ENCODE results near the gene PTPN9.

PTPN9 gene

DNA sequence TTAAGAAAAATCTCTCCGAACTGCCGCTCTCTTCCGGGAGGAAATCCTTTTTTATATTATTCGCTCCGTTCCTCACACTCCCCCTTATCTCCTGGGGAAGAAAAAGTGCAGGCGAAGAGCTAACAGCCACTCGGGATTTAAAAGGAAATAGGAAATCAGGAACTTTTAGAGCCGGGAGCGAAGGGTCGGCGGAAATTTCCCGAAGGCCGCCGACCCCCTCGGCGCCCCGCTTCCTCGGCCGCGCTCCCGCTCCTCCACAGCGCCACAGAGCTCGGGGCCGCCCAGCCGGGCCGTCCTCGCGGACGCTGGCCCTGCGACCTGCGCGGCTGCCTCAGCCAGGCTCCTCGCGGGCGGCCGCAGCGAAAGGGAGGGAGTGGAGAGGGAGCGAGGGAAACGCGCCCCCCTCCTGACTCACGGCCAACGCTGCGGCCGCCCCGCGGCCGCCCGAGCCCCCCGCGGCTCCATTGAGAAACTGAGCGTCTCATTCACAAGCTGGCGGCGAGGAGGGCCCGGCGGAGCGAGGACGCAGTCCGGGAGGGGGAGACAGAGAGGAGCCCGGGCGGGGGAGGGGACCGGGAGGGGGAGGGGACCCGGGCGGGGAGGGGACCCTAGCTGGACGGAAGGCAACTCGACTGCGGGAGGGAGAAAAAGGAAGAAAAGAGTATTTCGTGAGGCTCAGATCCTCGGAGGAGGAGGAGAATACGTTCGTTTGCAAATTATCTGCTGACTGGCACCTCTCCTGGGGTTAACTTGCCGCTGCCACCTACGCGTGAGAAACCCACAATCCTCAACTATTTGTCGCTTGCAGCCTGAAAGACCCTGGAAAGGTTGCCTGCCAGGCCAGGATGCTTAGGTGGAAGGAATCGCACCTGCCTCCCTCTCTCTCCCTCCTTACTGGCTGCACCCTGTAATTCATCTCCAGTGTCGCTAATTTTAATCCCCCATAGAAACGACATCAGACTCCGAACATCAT lies at the start of gene PTPN9:
Gene PTPN9 (minus strand): TSS at position 368 of the 973 bp plus-strand sequence. CDS start 539 bp downstream, outside the sequence.
- H3K27ac ChIP-seq (ENCODE audit: low read length): peak within 1 kb of the TSS; percentile 27; the same call in 1 of the 2 replicates
- peak within 1 kb of the TSS; percentile 84 for H3K9ac ChIP-seq (ENCODE audit: low read length)
- peaks cover 10% of the 10 kb centered on the region; the same call in 1 of the 2 replicates for H3K4me1 ChIP-seq (ENCODE audit: low read length)
- peaks cover 14% of the 10 kb centered on the region for H3K79me2 ChIP-seq (ENCODE audit: low read length)
- H2AFZ ChIP-seq (ENCODE audit: low read length): peak within 1 kb of the TSS; percentile 94
- no peaks in the 10 kb centered on the region for H3K36me3 ChIP-seq (replicated peaks; ENCODE audit: insufficient read depth, low read length)
- no peaks in the 10 kb centered on the region for H3K27me3 ChIP-seq (replicated peaks; ENCODE audit: insufficient read depth, low read length)
- no peaks in the 10 kb centered on the region for H4K20me1 ChIP-seq (ENCODE audit: insufficient read depth, low read length)
- no peak for TF ChIP-seq EZH2 (optimal IDR thresholded peaks at IDR 0.05; ENCODE audit: low read depth, low read length)
- TF ChIP-seq, protein P1, sequence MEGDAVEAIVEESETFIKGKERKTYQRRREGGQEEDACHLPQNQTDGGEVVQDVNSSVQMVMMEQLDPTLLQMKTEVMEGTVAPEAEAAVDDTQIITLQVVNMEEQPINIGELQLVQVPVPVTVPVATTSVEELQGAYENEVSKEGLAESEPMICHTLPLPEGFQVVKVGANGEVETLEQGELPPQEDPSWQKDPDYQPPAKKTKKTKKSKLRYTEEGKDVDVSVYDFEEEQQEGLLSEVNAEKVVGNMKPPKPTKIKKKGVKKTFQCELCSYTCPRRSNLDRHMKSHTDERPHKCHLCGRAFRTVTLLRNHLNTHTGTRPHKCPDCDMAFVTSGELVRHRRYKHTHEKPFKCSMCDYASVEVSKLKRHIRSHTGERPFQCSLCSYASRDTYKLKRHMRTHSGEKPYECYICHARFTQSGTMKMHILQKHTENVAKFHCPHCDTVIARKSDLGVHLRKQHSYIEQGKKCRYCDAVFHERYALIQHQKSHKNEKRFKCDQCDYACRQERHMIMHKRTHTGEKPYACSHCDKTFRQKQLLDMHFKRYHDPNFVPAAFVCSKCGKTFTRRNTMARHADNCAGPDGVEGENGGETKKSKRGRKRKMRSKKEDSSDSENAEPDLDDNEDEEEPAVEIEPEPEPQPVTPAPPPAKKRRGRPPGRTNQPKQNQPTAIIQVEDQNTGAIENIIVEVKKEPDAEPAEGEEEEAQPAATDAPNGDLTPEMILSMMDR (IDR thresholded peaks at IDR 0.05; ENCODE audit: low read length): peak; percentile 33
- H3K9me3 ChIP-seq (replicated peaks; ENCODE audit: insufficient read depth, low read length): no peaks in the 10 kb centered on the region
- peak within 1 kb of the TSS; percentile 89 for H3K4me2 ChIP-seq (ENCODE audit: low read depth, low read length)
- no peaks in the 10 kb centered on the region for H3K9me2 ChIP-seq (replicated peaks; ENCODE audit: insufficient read depth, low read length)
- peak; percentile 70 for DNase-seq
- H3F3A ChIP-seq (ENCODE audit: insufficient read depth, low read length): peaks cover 3% of the 10 kb centered on the region; the same call in 1 of the 2 replicates
- H3K4me3 ChIP-seq (ENCODE audit: low read length): peak within 1 kb of the TSS; percentile 86

- peak within 1 kb of the TSS; percentile 75 for H2AFZ ChIP-seq (ENCODE audit: low read length)
Measured at GRCh38 chr15:75625542-75626347, 46.6 kb upstream of the PTPN9 start, which contains the start of gene SNUPN. Gene SNUPN (minus strand): TSS chr15:75625725. CDS start chr15:75621051, 4,674 bp downstream.

GRCh38 chr15:75622505-75622904 lies 43.4 kb upstream of the PTPN9 start:
- Histone ChIP-seq H3K36me3 (replicated peaks; ENCODE audit: insufficient read depth, low read length) (no peaks in the 10 kb centered on the region), H3K4me3 (ENCODE audit: low read length) (no peak overlapping the region), H3K4me1 (ENCODE audit: low read length) (peaks cover 5% of the 10 kb centered on the region; the same call in 1 of the 2 replicates), H3K9ac (ENCODE audit: low read length) (no peak overlapping the region), H3K4me2 (ENCODE audit: low read depth, low read length) (no peak overlapping the region), H3K27me3 (replicated peaks; ENCODE audit: insufficient read depth, low read length) (no peaks in the 10 kb centered on the region), H3F3A (ENCODE audit: insufficient read depth, low read length) (peaks cover 7% of the 10 kb centered on the region; the same call in 1 of the 2 replicates), H3K9me3 (replicated peaks; ENCODE audit: insufficient read depth, low read length) (no peaks in the 10 kb centered on the region), H2AFZ (ENCODE audit: low read length) (no peak overlapping the region), H3K27ac (ENCODE audit: low read length) (no peak overlapping the region), H3K79me2 (ENCODE audit: low read length) (no peaks in the 10 kb centered on the region), H3K9me2 (replicated peaks; ENCODE audit: insufficient read depth, low read length) (no peaks in the 10 kb centered on the region), H4K20me1 (ENCODE audit: insufficient read depth, low read length) (no peaks in the 10 kb centered on the region)
- TF ChIP-seq EZH2 (optimal IDR thresholded peaks at IDR 0.05; ENCODE audit: low read depth, low read length) (no peak), EZH2phosphoT487 (IDR thresholded peaks at IDR 0.05; ENCODE audit: low read length) (no peak)
- TF ChIP-seq, protein P1 (IDR thresholded peaks at IDR 0.05; ENCODE audit: low read length): no peak
- no peak for DNase-seq

More at GRCh38 chr15:75625542-75626347, 46.6 kb upstream of the PTPN9 start, which contains the start of gene SNUPN:
- Histone ChIP-seq H3K27ac (ENCODE audit: low read length) (peak within 1 kb of the TSS; percentile 71), H3K9ac (ENCODE audit: low read length) (peak within 1 kb of the TSS; percentile 80), H3K4me3 (ENCODE audit: low read length) (peak within 1 kb of the TSS; percentile 73), H3K4me1 (ENCODE audit: low read length) (peaks cover 5% of the 10 kb centered on the region; the same call in 1 of the 2 replicates), H3K9me2 (replicated peaks; ENCODE audit: insufficient read depth, low read length) (no peaks in the 10 kb centered on the region), H3K4me2 (ENCODE audit: low read depth, low read length) (peak within 1 kb of the TSS; percentile 62), H4K20me1 (ENCODE audit: insufficient read depth, low read length) (no peaks in the 10 kb centered on the region), H3K36me3 (replicated peaks; ENCODE audit: insufficient read depth, low read length) (no peaks in the 10 kb centered on the region), H3K9me3 (replicated peaks; ENCODE audit: insufficient read depth, low read length) (no peaks in the 10 kb centered on the region), H3K27me3 (replicated peaks; ENCODE audit: insufficient read depth, low read length) (no peaks in the 10 kb centered on the region), H3F3A (ENCODE audit: insufficient read depth, low read length) (peaks cover 7% of the 10 kb centered on the region; the same call in 1 of the 2 replicates), H3K79me2 (ENCODE audit: low read length) (no peaks in the 10 kb centered on the region)
- TF ChIP-seq EZH2phosphoT487 (IDR thresholded peaks at IDR 0.05; ENCODE audit: low read length) (no peak), EZH2 (optimal IDR thresholded peaks at IDR 0.05; ENCODE audit: low read depth, low read length) (no peak)
- TF ChIP-seq, protein P1 (IDR thresholded peaks at IDR 0.05; ENCODE audit: low read length): no peak
- DNase-seq: peak; percentile 96

All from MM.1S (cell line).